Smooth muscle cell (in vitro differentiated cells): ENCODE data around the gene LRRK2. TPM values are rescaled to one million over a fixed set of nuclear protein-coding genes. Genes with fewer than 3 reads are reported as not detected.
"Not testable (repeated sequence)": the region's sequence is repeated elsewhere in the genome, so short reads cannot be mapped to it uniquely, and the experiment has no call there.

Source experiments
- DNase-seq: peaks from one replicate; lab custom pipeline; 2025; ENCODE audit not compliant: unreplicated experiment; lab: John Stamatoyannopoulos, UW
- H2AFZ ChIP-seq: fragments of 200-600 bp; sonication (generic); 2 replicates; pipeline ENCODE4 v1.6.0; 2016; ENCODE audit warnings: antibody characterized with exemption, low read depth, mild to moderate bottlenecking
- H3F3A ChIP-seq: fragments of 200-600 bp; sonication (generic); 2 replicates; pipeline ENCODE4 v1.6.0; 2017; ENCODE audit warnings: antibody characterized with exemption, low read depth
- H3K27ac ChIP-seq: fragments of 200-600 bp; sonication (generic); 2 replicates; pipeline ENCODE4 v1.5.1; 2016; ENCODE audit warnings: low read depth, mild to moderate bottlenecking
- H3K27me3 ChIP-seq: fragments of 200-600 bp; sonication (generic); 2 replicates; pipeline ENCODE4 v1.6.1; 2016; ENCODE audit warnings: low read depth, mild to moderate bottlenecking
- H3K36me3 ChIP-seq: fragments of 200-600 bp; sonication (generic); 2 replicates; pipeline ENCODE4 v1.5.1; 2016; ENCODE audit warnings: low read depth
- H3K4me1 ChIP-seq: fragments of 200-600 bp; sonication (generic); 2 replicates; pipeline ENCODE4 v1.5.1; 2016; ENCODE audit warnings: low read depth
- H3K4me2 ChIP-seq: fragments of 200-600 bp; sonication (generic); 2 replicates; pipeline ENCODE4 v1.6.0; 2016; ENCODE audit warnings: mild to moderate bottlenecking
- H3K4me3 ChIP-seq: fragments of 200-600 bp; sonication (generic); 2 replicates; pipeline ENCODE4 v1.5.1; 2016; ENCODE audit warnings: mild to moderate bottlenecking
- H3K79me2 ChIP-seq: fragments of 200-600 bp; sonication (generic); 2 replicates; pipeline ENCODE4 v1.6.0; 2016; ENCODE audit warnings: low read depth, mild to moderate bottlenecking
- H3K9ac ChIP-seq: fragments of 200-600 bp; sonication (generic); 2 replicates; pipeline ENCODE4 v1.6.0; 2016; ENCODE audit warnings: low read depth
- H3K9me3 ChIP-seq: fragments of 200-600 bp; sonication (generic); replicated peaks from 2 replicates; pipeline ENCODE4 v1.5.1; 2016; ENCODE audit warnings: low read depth
- H4K20me1 ChIP-seq: fragments of 200-600 bp; sonication (generic); 2 replicates; pipeline ENCODE4 v1.6.0; 2016; ENCODE audit warnings: low read depth
- CTCF ChIP-seq: fragments of 200-600 bp; sonication (generic); IDR thresholded peaks from 2 replicates; pipeline ENCODE4 v1.5.1; 2017; ENCODE audit warnings: borderline replicate concordance, mild to moderate bottlenecking, antibody characterized with exemption; ENCODE audit not compliant: insufficient read depth, poor library complexity, severe bottlenecking
- WGBS: methylation state at CpG from one replicate; pipeline ENCODE4 v1.1.7; 2016; ENCODE audit warnings: low lambda C conversion rate; 5-methylcytosine and 5-hydroxymethylcytosine counted together
- polyA plus RNA-seq: library from polyadenylated mRNA; unstranded; fragments of >200 nt; fragmentation: Nextera tagmentation; extraction: Ambion mirVana; gene quantifications from 2 replicates; pipeline ENCODE4 v1.2.1, GENCODE V29; 2016
- total RNA-seq: library from RNA; depleted of rRNA; stranded (reverse); fragments of >200 nt; gene quantifications from 2 replicates; pipeline ENCODE4 v1.2.3, GENCODE V29; 2014

LRRK2 gene
- total and polyA plus RNA-seq, 2 experiments from 2014 or later, result not detected

- H3F3A ChIP-seq, result no peaks in the 10 kb centered on the region
- no peak for DNase-seq
- no peak overlapping the region for H3K9ac ChIP-seq
- no peak overlapping the region for H3K27ac ChIP-seq
- H2AFZ ChIP-seq, result no peak overlapping the region
- WGBS, result 89% methylated on average over 2 of the region's 2 CpGs
- H3K36me3 ChIP-seq, result no peaks in the 10 kb centered on the region
- H4K20me1 ChIP-seq, result no peaks in the 10 kb centered on the region
- H3K9me3 ChIP-seq, result no peaks in the 10 kb centered on the region
- no peak for TF ChIP-seq CTCF
- no peaks in the 10 kb centered on the region for H3K4me1 ChIP-seq
- H3K4me2 ChIP-seq, result no peak overlapping the region
- no peaks in the 10 kb centered on the region for H3K79me2 ChIP-seq
- H3K27me3 ChIP-seq, result no peaks in the 10 kb centered on the region
- no peak overlapping the region for H3K4me3 ChIP-seq
These were observed 17.2 kb upstream of the LRRK2 start for GRCh38 chr12:40207551-40207950.

- H2AFZ ChIP-seq, result no peak overlapping the region
- WGBS, result 63% methylated on average over 4 of the region's 4 CpGs
- no peak overlapping the region for H3K4me2 ChIP-seq
These were observed 15.9 kb upstream of the LRRK2 start for GRCh38 chr12:40208707-40209446.

GRCh38 chr12:40209886-40210285 lies 14.9 kb upstream of the LRRK2 start:
- no peak overlapping the region for H3K4me3 ChIP-seq
- H3K9ac ChIP-seq, result no peak overlapping the region
- no peak for DNase-seq
- H3K27me3 ChIP-seq, result no peaks in the 10 kb centered on the region
- 91% methylated on average over 4 of the region's 4 CpGs for WGBS
- TF ChIP-seq CTCF, result no peak
- H4K20me1 ChIP-seq, result no peaks in the 10 kb centered on the region
- no peaks in the 10 kb centered on the region for H3K79me2 ChIP-seq
- no peaks in the 10 kb centered on the region for H3K9me3 ChIP-seq
- H3F3A ChIP-seq, result no peaks in the 10 kb centered on the region
- no peaks in the 10 kb centered on the region for H3K36me3 ChIP-seq
- H3K4me2 ChIP-seq, result no peak overlapping the region
- no peaks in the 10 kb centered on the region for H3K4me1 ChIP-seq
- no peak overlapping the region for H3K27ac ChIP-seq
- H2AFZ ChIP-seq, result no peak overlapping the region

More at GRCh38 chr12:40208707-40209446, 15.9 kb upstream of the LRRK2 start:
- Histone ChIP-seq H3K9ac (no peak overlapping the region), H3K79me2 (no peaks in the 10 kb centered on the region), H3K27me3 (no peaks in the 10 kb centered on the region), H3F3A (no peaks in the 10 kb centered on the region), H3K4me1 (no peaks in the 10 kb centered on the region), H4K20me1 (no peaks in the 10 kb centered on the region), H3K27ac (no peak overlapping the region), H3K4me3 (no peak overlapping the region), H3K9me3 (no peaks in the 10 kb centered on the region), H3K36me3 (no peaks in the 10 kb centered on the region)
- DNase-seq, result no peak
- no peak for TF ChIP-seq CTCF

- H3K36me3 ChIP-seq, H3K4me2 ChIP-seq, H3K4me1 ChIP-seq, DNase-seq, H3K9ac ChIP-seq, H3K9me3 ChIP-seq, H4K20me1 ChIP-seq, H3K4me3 ChIP-seq, H2AFZ ChIP-seq, H3F3A ChIP-seq, H3K79me2 ChIP-seq, H3K27ac ChIP-seq, H3K27me3 ChIP-seq: not testable (repeated sequence)
- WGBS, result 90% methylated on average over 1 of the region's 1 CpG
These were observed 13.6 kb upstream of the LRRK2 start for GRCh38 chr12:40211186-40211585.
